NT2/D1 (cell line): ENCODE results near the gene OR52E4.

Source experiments
- SUZ12 ChIP-seq: IDR thresholded peaks from 2 replicates; pipeline ENCODE4 v1.6.1; 2011; ENCODE audit not compliant: insufficient read length, insufficient read depth; ENCODE audit errors: extremely low read depth
- YY1 ChIP-seq: IDR thresholded peaks from 2 replicates; pipeline ENCODE4 v1.6.1; 2011; ENCODE audit not compliant: insufficient read length, insufficient read depth
- ZNF274 ChIP-seq: IDR thresholded peaks from 2 replicates; pipeline ENCODE4 v1.6.1; 2011; ENCODE audit warnings: mild to moderate bottlenecking, low read depth, low read length

DNA sequence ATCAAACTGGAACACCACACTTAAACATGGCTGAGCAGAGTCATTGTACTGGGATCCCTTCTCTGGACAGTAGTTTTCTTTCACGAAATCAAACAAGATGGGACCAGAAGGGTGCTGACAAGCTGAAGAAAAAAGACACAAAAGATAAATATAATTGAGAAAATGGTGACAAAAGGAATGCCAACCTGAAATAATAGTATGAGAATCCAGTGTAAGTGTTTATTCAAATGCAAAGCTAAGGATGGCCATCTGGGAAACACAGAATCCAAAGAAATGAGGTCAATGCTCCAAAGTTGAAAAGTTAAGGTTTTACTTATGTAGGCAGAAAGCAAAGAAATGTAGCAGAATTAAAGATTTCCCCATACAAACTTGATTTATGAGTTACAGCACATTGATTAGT is 7.2 kb downstream of the OR52E4 start:
- no peak for TF ChIP-seq YY1
- no peak for TF ChIP-seq ZNF274
- no peak for TF ChIP-seq SUZ12
